GM19324 (cell line): Measurements from ENCODE around the gene TADA2A.
"Not testable (repeated sequence)": the region's sequence is repeated elsewhere in the genome, so short reads cannot be mapped to it uniquely, and the experiment has no call there.

Experiments used
- ATAC-seq: cut with Tn5 transposase; IDR thresholded peaks from one replicate; pipeline ENCODE4 v1.9.1; 2021; ENCODE audit warnings: mild to moderate bottlenecking, moderate library complexity; ENCODE audit not compliant: unreplicated experiment, low FRiP score

Gene TADA2A

DNA sequence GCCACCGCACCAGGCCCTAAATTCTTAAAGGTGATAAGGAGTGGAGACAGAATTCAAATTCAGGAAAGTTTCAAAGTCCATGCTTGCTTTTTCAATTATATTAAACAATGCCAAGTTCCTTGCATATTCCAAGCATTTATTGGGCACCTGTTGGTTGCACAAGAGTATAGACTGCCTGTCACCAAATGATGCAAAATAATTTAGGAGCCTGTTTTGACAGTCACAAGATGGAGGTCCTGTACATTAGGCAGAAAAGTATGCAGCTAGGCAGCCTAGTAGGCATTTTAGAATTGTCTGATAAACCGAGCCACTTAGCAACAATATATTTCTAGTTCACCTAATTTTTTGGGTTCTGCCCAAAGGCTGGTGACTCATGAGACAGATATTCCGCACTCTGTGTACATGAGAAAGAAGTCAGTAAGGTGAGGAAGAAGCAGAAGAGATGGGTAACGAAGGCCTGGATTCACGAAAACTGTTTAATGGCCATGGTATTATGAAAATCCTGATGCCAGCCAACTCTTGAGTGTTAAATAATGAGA is 7.4 kb upstream of the TADA2A start:
- no peak for ATAC-seq

DNA sequence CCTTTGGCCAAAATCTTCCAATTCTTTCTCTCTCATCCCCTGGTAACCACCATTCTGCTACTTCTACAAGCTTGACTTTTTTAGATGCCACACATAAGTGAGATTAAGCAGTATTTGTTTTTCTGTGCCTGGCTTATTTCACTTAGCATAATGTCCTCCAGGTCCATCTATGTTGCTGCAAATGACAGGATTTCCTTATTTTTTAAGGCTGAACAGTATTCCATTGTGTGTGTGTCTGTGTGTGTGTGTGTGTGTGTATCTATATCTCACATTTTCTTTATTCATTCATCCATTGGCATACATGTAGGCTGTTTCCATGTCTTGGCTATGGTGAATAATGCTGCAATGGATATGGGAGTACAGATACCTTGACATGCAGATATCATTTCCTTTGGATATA is 6.2 kb upstream of the TADA2A start:
- ATAC-seq, result no peak

DNA sequence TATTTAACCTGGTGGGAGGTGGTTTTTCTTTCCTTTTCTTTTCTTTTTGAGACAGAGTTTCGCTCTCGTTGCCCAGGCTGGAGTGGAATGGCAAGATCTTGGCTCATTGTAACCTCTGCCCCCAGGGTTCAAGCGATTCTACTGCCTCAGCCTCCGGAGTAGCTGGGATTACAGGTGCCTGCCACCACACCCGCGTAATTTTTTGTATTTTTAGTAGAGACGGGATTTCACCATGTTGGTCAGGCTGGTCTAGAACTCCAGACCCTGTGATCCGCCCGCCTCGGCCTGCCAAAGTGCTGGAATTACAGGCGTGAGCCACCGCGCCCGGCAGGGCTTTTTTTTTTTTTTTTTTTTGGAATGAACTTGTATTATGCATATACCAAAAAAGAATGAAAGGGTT is 1.2 kb upstream of the TADA2A start:
- not testable (repeated sequence) for ATAC-seq

DNA sequence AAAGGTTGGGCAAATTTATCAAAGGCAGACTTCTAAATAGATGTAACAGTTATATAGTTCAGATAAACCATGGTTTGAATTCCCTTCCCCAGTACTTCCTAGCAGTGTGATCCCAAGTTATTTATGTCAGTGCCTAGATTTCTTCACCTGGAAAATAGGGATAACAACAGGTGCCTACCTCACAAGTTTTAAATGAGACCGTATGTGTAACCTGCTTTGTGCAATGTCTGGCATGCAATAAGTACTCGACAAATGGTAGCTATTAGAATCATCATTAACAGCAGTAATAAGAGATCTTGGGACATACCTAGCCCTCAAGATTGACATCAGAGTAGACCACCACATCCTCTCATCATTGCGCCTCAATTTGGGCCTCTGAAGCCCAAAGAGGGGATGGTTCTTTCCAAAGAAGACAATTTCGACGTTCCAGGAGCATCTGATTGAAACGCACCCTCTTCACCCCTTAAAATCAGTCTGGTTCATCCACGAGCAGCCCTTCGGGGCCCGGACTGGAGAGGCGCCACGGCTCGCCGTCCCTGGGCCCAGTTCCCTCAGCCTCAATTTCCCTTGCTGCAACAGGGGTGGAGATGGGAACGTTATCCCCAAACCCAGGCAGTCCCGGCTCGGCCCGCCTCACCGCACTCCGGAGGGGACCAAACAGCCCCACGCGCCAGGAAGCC is 591 bp upstream of the TADA2A start:
- peak; percentile 31 for ATAC-seq

DNA sequence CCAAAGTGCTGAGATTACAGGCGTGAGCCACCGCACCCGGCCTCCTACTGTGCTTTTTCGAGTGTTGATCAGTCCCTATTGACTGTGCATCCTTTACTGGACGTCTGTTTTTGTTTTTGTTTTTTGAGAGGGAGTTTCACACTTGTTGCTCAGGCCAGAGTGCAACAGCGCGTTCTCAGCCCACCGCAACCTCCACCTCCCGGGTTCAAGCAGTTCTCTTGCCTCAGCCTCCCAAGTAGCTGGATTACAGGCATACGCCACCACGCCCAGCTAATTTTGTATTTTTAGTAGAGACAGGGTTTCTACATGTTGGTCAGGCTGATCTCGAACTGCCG is 1.4 kb downstream of the TADA2A start:
- not testable (repeated sequence) for ATAC-seq

DNA sequence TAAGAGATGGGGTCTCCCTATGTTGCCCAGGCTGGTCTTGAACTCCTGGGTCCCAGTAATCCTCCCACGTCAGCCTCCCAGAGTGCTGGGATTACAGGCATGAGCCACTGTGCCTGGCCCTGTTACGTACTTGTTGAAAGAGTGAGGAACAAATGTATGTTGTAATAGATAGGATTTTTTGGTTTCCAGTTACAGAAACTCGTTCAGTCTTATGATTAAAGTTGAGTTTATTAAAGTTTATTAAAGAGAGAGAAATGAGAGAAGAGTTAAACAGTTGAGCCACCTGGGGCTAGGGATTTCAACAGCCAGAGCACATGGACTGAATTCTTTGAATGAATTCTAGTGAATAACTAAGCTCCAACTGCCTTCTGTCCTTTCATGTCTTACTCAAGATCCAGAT is 3.7 kb downstream of the TADA2A start:
- ATAC-seq, result no peak

DNA sequence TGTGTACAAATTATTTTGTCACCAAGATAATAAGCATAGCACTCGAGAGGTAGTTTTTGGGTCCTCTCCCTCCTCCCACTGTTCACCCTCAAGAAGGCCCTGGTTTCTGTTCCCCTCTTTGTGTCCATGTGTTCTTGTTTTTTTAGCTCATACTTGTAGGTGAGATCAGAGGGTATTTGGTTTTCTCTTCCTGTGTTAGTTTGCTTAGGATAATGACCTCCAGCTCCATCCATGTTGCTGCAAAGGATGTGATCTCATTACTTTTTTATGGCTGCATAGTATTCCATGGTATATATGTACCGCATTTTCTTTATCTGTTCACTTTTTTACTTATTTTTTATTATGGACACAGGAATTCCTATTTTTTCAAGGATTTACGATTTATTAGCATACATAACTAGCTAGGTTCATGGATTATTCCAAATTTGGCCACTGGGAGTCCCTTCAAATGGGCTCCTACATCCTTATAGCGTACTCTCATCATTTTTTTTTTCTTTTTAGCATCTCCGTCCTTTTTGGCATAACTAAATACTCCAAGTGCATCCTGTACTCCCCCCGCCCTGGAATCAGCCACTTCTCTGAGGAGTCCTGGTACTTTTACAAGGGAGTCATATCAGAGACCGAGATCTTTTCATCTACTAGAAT is 7.3 kb downstream of the TADA2A start:
- no peak for ATAC-seq

DNA sequence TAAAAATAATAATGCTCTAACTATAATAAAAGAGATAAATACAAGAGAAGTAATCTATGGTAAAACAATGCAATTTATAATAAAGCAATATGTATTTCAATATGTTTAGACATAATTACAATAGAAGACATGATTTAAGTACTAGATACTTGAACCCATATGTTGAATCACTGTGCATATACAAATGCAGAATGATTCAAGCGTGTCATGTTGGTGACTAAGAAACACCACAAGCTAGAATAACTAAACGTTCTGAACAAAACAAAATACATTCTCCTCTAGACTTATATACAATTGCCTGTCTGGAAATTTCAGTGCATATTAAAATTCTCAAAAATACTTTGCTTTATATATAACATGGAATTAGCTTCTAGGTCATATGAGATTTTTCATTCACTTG is 11.2 kb downstream of the TADA2A start:
- no peak for ATAC-seq

DNA sequence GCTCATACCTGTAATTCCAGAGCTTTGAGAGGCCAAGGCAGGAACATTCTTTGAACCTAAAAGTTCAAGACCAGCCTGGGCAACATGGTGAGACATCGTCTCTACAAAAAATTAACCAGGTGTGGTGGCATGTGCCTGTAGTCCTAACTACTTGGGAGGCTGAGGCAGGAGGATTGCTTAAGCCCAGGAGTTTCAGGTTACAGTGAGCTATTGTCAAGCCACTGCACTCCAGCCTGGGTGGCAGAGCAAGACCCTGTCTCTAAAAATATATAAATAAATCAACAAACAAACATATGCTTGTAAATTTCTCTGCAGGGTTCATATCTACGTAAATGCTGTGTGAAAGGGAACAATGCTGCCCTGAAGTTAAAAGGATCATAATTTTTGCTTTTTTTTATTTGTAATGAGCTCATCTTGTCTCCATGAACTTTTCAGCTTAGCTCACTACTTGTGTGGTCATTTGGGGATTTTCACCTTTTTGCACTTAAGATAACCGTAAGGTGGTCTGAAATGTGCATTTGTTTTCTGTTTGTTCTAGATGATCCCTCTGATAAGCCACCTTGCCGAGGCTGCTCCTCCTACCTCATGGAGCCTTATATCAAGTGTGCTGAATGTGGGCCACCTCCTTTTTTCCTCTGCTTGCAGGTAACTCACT is 16.4 kb downstream of the TADA2A start:
- ATAC-seq, result no peak

DNA sequence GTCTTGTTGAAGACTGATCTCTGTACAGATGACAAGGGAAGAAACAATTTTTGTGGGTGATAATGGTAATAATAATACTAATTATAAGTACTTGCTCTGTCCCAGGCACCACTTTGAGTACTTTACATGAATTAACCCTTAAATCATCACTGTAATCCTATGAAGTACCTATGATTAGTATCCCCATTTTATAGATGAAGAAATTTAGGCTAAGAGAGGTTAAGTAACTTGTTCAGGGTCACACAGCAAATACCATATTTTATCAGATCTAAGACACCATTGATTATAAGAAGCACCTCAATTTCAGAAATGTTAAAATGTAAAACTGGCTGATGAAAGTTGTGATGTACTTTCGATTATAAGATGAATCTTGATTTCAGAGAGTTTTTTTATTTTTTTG is 18.6 kb downstream of the TADA2A start:
- ATAC-seq, result no peak

DNA sequence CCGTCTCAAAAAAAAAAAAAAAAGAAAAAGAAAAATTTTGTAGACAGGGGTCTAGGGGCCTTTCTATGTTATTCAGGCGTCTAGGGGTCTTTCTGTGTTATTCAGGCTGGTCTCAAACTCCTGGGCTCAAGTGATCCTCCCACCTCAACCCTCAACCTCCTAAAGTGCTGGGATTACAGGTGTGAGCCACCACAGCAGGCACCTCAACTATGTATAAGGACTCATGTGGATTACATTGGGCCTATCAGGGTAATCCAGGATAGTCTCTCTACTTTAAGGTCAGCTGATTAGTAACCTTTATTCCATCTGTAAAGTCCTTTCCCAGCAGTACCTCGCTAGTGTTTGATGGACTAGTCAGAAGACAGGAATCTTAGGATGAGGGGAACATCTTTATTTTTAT is 22.4 kb downstream of the TADA2A start:
- ATAC-seq, result no peak

DNA sequence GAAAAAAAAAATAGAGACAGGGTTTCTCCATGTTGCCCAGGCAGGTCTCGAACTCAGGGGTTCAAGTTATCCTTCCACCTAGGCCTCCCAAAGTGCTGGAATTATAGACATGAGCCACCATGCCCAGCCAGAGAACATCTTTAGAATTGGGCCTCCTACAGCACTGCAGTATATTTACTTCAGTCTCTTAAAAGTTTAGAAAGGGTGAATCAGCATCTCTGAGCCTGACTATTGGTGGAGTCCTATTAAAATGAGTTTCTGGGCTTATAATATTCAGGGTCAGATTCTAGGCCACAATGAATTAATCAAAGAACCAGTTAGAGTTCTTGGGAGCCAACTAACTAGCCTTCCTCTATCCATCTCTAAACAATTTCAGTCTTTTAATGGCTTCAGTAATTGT is 22.8 kb downstream of the TADA2A start:
- no peak for ATAC-seq

DNA sequence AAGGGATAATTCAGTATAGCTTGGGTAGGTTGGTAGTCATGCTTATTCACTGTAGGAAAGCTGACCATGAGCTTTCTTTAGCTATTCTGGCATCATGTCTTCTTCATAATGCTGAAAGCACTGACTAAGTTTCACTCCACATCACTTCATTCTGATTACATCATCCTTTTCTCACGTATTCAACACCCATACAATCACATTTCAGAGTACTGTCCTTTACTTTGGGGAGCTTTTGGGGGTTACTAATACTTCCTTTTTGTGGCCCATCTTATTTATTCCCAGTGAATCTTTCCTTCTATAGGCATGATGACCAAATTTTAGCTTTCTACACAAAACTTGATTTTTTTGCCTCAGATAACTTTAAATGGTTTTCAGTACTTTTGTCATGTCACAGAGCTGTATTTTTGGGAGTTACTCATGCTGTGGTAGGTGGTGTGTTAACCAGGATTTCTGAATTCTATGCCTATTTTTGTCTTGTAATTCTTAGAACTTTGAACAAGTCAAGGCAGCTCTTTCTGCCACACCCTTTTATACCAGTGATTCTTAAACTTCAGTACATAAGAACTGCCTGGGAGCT is 23.5 kb downstream of the TADA2A start:
- ATAC-seq, result no peak

DNA sequence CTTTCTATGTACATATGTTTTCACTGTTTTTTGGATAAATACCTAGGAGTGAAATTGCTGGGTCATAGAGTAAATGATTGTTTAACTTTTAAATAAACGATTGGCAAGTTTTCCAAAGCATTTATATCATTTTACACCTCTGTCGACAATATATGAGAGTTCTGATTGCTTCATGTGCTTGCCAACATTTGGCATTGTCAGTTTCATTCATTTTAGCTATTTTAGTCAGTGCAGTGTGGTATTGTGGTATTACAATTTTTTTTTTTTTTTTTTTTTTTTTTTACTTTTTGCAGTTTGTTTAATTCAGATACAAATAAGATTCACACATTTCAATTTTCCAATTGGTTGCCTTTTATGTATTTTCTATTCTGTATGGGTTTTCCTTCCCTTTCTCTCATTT is 26.0 kb downstream of the TADA2A start:
- ATAC-seq, result no peak

DNA sequence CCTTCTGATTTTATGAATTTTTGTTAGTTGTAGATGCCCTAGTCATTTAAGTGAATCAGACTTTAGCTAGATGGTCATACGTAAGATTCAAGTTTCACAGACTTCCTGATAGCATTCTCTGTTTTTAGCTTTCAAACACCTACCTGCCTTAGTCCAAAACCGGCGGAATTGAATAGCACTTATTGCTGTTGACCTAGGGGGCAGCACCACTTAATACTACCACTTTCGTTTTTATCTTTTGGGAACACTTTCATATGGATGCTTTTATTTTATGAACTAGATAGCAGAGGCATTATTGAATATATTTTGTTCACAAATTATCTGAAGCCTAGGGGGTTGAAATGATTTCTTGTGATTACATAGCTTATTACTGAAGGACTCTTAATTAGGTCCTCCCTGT is 31.5 kb downstream of the TADA2A start:
- no peak for ATAC-seq

DNA sequence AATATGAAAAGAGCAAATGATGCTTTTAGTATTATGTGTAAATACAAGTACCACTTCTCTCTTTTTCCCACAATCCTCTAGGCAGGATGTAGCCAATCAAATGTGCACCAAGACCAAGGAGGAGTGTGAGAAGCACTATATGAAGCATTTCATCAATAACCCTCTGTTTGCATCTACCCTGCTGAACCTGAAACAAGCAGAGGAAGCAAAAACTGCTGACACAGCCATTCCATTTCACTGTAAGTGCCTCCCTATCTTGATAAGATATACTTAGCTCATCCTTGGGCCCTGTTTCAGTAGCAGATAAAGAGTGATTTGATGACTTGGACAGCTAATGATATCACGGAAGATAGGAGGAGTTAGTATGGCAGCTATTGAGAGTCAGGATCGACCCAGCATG is 33.7 kb downstream of the TADA2A start:
- ATAC-seq, result no peak

DNA sequence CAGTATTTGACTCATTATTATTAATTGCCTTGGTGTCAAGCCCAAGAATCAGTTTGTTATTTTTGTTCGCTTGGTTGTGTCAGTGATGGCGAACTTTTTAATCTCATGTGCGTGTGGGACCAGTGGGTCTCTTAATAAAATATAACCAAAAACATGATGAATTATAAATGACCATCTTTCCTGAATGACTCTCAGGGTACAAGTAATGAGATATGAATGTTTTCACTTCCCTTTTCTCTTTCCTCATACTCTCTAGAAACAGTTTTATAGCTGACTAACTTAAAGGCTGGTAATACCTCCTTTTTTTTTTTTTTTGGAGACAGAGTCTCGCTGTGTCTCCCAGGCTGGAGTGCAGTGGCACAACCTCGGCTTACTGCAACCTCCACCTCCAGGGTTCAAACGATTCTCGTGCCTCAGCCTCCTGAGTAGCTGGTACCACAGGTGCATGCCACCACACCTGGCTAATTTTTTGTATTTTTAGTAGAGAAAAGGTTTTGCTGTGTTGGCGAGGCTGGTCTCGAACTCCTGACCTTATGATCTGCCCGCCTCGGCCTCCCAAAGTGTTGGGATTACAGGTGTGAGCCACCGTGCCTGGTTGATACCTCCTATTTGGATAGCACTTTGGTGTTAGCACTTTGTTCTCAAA is 34.8 kb downstream of the TADA2A start:
- ATAC-seq, result not testable (repeated sequence)

DNA sequence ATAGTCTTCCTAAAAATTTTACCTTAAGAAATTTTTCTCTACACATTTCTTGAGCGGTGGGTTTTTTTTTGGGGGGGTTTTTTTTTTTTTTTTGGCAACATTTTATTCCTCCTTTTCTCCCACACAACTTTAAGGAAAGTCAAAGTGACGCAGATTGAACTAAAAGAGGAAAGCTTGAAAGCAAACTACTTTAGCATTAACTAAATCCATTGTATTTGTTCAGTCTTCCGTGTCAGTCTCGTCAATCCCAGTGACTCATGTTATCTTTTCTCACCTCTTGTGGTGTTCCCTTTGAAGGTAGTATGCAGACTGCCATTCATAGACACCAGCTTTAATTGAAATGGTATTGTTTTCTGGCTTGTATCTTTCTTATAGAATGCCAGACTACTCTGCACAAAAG is 39.3 kb downstream of the TADA2A start:
- ATAC-seq, result no peak

DNA sequence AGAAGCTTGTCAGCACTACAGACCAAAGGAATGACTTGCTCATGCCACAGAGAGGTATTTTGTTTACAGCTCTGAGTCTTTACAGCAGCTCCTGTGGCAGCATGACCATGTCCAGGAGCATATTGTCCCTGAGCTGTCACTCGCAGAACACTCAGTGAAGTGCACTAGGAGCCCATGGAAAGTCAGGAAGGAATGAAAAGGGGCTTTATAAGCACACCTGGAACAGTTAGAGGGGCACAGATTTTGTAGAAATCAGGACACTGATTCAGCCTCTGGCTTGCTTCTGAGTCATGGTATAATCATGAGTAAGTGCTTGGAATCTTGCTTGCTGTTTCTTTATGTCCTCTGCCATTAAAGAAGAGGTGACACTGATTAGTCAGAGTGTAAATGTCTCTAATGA is 41.0 kb downstream of the TADA2A start:
- ATAC-seq, result no peak

DNA sequence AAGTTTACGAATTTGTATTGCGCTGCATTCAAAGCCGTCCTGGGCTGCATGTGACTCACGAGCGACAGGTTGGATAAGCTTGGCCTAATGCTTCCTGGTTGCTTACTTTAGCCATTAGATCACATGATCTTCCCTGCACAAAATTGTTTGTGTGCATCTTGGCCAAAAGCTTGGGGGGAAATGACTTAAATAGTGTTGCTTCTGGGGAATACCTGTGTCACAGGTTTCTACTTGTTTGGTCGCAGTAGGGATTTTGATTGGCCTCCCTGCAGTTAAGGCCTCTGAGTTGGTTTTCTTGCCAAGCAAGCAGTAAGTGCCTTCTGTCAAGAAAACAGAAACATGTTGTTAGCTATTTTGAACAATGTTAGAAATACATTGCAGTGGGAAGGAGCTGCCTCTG is 43.4 kb downstream of the TADA2A start:
- no peak for ATAC-seq

DNA sequence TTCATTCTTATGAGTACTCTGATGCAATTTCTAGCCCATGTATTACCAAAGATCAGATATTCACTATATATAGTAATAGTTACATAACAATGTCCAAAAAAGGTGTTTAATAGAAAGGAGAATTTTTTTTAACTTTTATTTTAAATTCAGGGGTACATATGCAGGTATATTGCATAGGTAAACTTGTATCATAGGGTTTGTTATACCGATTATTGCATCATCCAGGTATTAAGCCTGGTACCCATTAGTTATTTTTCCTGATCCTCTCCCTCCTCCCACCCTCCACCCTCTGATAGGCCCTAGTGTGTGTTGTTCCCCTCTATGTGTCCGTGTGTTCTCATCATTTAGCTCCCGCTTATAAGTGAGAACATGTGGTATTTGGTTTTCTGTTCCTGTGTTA is 51.1 kb downstream of the TADA2A start:
- ATAC-seq, result not testable (repeated sequence)
